Vagina (tissue), 2 donors: ENCODE results near the gene ACSF2. TPM values are rescaled to one million over a fixed set of nuclear protein-coding genes. Genes with fewer than 3 reads are reported as not detected.
"Not testable (repeated sequence)": the region's sequence is repeated elsewhere in the genome, so short reads cannot be mapped to it uniquely, and the experiment has no call there.

Source experiments
- DNase-seq, 2 donors: peaks; one replicate each; pipeline ENCODE4 v3.0.0-alpha.2; 2017; ENCODE audit errors: extremely low spot score in 2 of 2
- H3K27ac ChIP-seq: fragments of 200-600 bp; sonication (generic); one replicate; pipeline ENCODE4 v1.5.1; 2019
- H3K27me3 ChIP-seq: fragments of 200-600 bp; sonication (generic); one replicate; pipeline ENCODE4 v1.5.1; 2019
- H3K36me3 ChIP-seq, 2 donors: fragments of 200-600 bp; sonication (generic); one replicate each; pipeline ENCODE4 v1.5.1; 2017 to 2019
- H3K4me1 ChIP-seq: fragments of 200-600 bp; sonication (generic); one replicate; pipeline ENCODE4 v1.5.1; 2019
- H3K4me3 ChIP-seq, 2 donors: fragments of 200-600 bp; sonication (generic); 1 replicate in 1 of 2; 2 replicates in 1 of 2; pipeline ENCODE4 v1.5.1; 2016 to 2019
- H3K9me3 ChIP-seq: fragments of 200-600 bp; sonication (generic); one replicate; pipeline ENCODE4 v1.5.1; 2019
- POLR2A ChIP-seq, 2 donors: fragments of 450-650 bp; IDR thresholded peaks; one replicate each; pipeline ENCODE4 v1.6.1; 2017; ENCODE audit warnings: antibody characterized with exemption in 2 of 2, mild to moderate bottlenecking in 2 of 2, moderate library complexity in 2 of 2
- POLR2AphosphoS5 ChIP-seq, 2 donors: sonication (generic); formaldehyde crosslinking; IDR thresholded peaks; one replicate each; pipeline ENCODE4 v1.9.0; 2017; ENCODE audit warnings: antibody characterized with exemption in 2 of 2, mild to moderate bottlenecking in 2 of 2, low read depth in 1 of 2; ENCODE audit not compliant: insufficient read depth in 1 of 2
- intact Hi-C: fragments of 100-400 bp; cut with DNase I; formaldehyde crosslinking; loops from one replicate; pipeline ENCODE4 v1.15.1; 2023
- total RNA-seq: library from RNA; depleted of rRNA; stranded (reverse); fragments of >200 nt; gene quantifications from one replicate; pipeline ENCODE4 v1.2.3, GENCODE V29; 2016
- TF ChIP-seq, protein P1 (sequence below), 3 experiments: fragments of 450-650 bp in 2 of 3; fragments of 200-600 bp in 1 of 3; sonication (generic) in 1 of 3; IDR thresholded peaks; one replicate each; pipeline ENCODE4 v1.5.1; 2017 to 2019; ENCODE audit warnings: antibody characterized with exemption in 3 of 3, mild to moderate bottlenecking in 2 of 3, moderate library complexity in 2 of 3

The ACSF2 gene
- total RNA-seq, 1 donor from 2014 or later, result 56.0 TPM

DNA sequence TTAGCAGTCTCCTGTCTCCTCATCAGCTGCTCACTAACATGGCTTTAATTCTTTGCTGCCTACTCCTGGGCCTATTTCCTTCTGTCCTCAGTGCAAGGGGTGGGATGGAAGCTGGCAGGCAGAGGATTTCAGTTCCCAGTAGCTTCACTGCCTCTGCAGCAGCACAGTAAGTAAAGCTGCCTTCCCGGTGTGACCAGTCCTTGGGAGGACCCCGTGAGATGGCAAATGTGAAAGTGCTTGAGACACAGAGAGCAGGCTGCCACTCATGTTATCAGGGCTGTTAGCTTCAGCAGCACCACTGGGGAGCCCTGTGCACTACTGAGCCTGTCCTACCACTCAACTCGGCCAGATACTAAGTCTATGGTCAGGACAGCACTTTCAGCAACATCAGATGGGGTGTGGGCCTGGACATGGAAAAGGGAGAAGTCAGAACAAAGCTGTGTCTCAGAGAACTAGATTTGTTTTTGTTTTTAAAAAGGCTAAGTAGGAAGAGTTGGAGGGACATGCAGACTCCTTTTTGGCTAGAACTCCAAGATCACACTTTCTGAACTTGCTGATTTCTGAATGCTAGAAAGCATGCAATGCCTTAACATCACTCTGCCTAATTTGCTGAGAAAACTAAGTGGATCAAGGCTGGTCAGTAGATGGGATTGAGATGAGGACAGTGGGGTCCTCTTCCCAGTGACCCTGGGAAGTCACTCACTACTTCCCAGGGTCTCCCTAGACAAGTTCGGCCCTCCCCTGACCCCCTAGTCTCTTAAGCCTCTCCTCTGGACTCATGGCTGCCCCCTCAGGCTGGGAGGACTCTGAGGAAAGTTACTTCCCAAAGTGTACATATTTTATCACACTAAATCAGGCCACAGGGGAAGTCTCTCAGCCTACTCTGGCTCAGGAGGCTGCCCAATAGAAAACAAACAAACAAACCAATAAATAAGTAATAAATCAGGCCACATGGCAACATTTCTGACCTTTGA lies 1.1 kb downstream of the ACSF2 start:
- Histone ChIP-seq H3K27ac (peak overlapping the region; percentile 89), H3K4me3 (peak overlapping the region; percentile 72), H3K9me3 (no peaks in the 10 kb centered on the region), H3K27me3 (no peaks in the 10 kb centered on the region), H3K36me3 (no peaks in the 10 kb centered on the region), H3K4me1 (peaks cover 63% of the 10 kb centered on the region)
- TF ChIP-seq POLR2AphosphoS5 (IDR thresholded peaks at IDR 0.05; ENCODE audit: insufficient read depth in 1 of 2, low read depth in 1 of 2), result no peak
- no peak for TF ChIP-seq POLR2A (IDR thresholded peaks at IDR 0.05)
- TF ChIP-seq, protein P1, sequence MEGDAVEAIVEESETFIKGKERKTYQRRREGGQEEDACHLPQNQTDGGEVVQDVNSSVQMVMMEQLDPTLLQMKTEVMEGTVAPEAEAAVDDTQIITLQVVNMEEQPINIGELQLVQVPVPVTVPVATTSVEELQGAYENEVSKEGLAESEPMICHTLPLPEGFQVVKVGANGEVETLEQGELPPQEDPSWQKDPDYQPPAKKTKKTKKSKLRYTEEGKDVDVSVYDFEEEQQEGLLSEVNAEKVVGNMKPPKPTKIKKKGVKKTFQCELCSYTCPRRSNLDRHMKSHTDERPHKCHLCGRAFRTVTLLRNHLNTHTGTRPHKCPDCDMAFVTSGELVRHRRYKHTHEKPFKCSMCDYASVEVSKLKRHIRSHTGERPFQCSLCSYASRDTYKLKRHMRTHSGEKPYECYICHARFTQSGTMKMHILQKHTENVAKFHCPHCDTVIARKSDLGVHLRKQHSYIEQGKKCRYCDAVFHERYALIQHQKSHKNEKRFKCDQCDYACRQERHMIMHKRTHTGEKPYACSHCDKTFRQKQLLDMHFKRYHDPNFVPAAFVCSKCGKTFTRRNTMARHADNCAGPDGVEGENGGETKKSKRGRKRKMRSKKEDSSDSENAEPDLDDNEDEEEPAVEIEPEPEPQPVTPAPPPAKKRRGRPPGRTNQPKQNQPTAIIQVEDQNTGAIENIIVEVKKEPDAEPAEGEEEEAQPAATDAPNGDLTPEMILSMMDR (IDR thresholded peaks at IDR 0.05), result no peak
- intact Hi-C loops, result no loop called here
- DNase-seq, result no peak

DNA sequence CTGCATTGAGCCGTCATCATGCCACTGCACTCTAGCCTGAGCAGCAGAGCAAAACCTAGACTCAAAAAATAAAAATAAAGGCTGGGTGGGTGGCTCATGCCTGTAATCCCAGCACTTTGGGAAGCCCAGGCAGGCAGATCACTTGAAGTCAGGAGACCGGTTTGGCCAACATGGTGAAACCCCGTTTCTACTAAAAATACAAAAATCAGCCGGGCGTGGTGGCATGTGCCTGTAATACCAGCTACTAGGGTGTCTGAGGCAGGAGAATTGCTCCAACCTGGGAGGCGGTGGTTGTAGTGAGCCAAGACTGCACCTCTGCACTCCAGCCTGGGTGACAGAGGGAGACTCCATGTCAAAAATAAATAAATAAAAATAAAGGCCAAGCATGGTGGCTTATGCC lies 2.1 kb downstream of the ACSF2 start:
- H3K36me3 ChIP-seq, H3K4me3 ChIP-seq, intact Hi-C loops, H3K27me3 ChIP-seq, DNase-seq, H3K9me3 ChIP-seq: not testable (repeated sequence)
- peaks cover 61% of the 10 kb centered on the region for H3K4me1 ChIP-seq
- peak overlapping the region; percentile 89 for H3K27ac ChIP-seq

DNA sequence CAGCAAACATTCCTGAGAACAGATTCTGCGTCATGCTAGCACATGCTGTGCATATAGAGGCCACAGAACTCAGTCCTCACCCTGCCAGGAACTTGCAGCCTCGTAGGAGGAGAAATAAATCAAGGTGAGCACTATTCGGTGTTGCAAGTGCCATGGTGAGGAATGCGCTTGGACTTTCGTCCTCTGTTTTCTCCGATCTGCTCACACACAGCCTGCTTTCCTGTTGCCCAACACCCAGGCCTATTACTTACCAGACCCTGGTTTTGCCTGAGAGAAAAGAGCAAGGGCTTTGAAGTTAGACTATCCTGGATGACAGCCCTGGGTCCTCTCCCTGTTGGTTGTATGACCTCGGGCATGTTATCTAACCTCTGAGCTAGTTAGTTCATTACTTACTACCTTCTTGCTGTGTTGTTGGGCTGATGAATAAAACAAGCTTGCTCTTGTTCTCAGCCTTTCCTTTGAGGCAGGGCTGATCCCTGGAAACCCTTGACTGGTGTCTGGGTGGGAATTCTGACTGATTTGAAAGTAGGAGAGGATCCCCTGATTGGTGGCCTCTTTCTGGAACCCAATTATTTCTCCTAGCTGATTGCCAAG lies 2.9 kb downstream of the ACSF2 start:
- peak overlapping the region; percentile 58 for H3K27ac ChIP-seq
- peaks cover 56% of the 10 kb centered on the region for H3K4me1 ChIP-seq
- H3K4me3 ChIP-seq, result no peak overlapping the region
- intact Hi-C loops, result no loop called here
- H3K27me3 ChIP-seq, result no peaks in the 10 kb centered on the region
- no peaks in the 10 kb centered on the region for H3K36me3 ChIP-seq
- H3K9me3 ChIP-seq, result no peaks in the 10 kb centered on the region
- no peak for DNase-seq
- TF ChIP-seq POLR2AphosphoS5 (IDR thresholded peaks at IDR 0.05; ENCODE audit: insufficient read depth in 1 of 2, low read depth in 1 of 2), result peak in 1 of 2 donors; percentile 48
- TF ChIP-seq, protein P1 (IDR thresholded peaks at IDR 0.05), result no peak
- TF ChIP-seq POLR2A (IDR thresholded peaks at IDR 0.05), result no peak

DNA sequence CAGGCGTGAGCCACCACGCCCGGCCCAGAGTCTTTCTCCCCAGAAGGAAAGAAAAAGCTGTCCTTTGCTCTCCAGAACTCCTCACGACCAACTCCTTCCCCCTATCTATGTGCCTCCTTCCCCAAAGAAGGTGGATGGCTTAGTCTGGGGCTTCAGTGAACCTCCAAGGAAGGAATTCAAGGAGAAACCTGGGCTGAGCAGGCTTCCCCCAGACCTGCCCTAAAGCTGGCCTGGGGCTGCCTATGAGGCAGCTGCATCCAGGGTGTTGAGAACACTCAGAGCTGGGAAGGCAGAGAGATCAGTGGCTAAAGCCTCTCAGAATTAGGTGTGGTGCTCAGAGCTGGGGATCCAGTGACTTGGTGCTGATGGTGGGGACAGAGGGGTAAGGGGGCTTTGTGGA lies 3.8 kb downstream of the ACSF2 start:
- H3K9me3 ChIP-seq, result no peaks in the 10 kb centered on the region
- DNase-seq, result no peak
- no peaks in the 10 kb centered on the region for H3K36me3 ChIP-seq
- TF ChIP-seq, protein P1 (IDR thresholded peaks at IDR 0.05), result no peak
- TF ChIP-seq POLR2AphosphoS5 (IDR thresholded peaks at IDR 0.05; ENCODE audit: insufficient read depth in 1 of 2, low read depth in 1 of 2), result no peak
- TF ChIP-seq POLR2A (IDR thresholded peaks at IDR 0.05), result no peak
- H3K27ac ChIP-seq, result peak overlapping the region; percentile 58
- H3K27me3 ChIP-seq, result no peaks in the 10 kb centered on the region
- intact Hi-C loops, result no loop called here
- H3K4me1 ChIP-seq, result peaks cover 48% of the 10 kb centered on the region
- no peak overlapping the region for H3K4me3 ChIP-seq

- H3K4me1 ChIP-seq, result peaks cover 37% of the 10 kb centered on the region
- no peak overlapping the region for H3K4me3 ChIP-seq
- H3K27me3 ChIP-seq, result no peaks in the 10 kb centered on the region
- H3K27ac ChIP-seq, result no peak overlapping the region
- TF ChIP-seq, protein P1 (IDR thresholded peaks at IDR 0.05), result no peak
- no peak for TF ChIP-seq POLR2A (IDR thresholded peaks at IDR 0.05)
- no peak for TF ChIP-seq POLR2AphosphoS5 (IDR thresholded peaks at IDR 0.05; ENCODE audit: insufficient read depth in 1 of 2, low read depth in 1 of 2)
- H3K9me3 ChIP-seq, result no peaks in the 10 kb centered on the region
- H3K36me3 ChIP-seq, result no peaks in the 10 kb centered on the region
- intact Hi-C loops, result no loop called here
- no peak for DNase-seq
These were observed 5.0 kb downstream of the ACSF2 start for GRCh38 chr17:50430821-50431618.
